ENCODE data around the gene WDR75.

DNA sequence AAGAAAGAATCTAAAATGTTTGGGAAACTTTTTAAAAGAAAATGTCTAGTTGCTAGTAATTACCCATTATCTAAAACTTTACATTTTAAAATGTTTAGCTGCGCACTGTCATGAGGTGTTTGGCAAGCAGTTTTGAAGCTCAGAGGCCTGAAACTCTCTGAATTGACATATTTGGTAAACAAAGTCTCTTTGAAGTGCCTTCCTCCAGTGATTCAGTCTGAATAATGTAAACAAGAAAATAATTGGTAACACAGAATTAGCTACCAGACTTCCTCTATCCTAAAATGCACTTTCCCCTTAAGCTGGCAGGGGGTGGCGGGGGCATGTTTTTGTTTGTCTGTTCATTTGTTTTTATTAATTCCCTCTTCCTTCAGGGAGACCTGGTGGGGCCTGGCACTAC lies 61.4 kb downstream of the WDR75 start:
- TF ChIP-seq POLR2A (IDR thresholded peaks at IDR 0.05; ENCODE audit: low read length) = no peak
- TF ChIP-seq GATA1 (IDR thresholded peaks at IDR 0.05; ENCODE audit: low read depth, low read length) = no peak

All from erythroblast (primary cell).